Measurements from ENCODE around the gene ADISSP. TPM values are rescaled to one million over a fixed set of nuclear protein-coding genes. Genes with fewer than 3 reads are reported as not detected.

Gene ADISSP
- total RNA-seq, 2 experiments from 2014 or later = 20.7 to 23.4 TPM

- H3K27ac Mint-ChIP-seq = no peak overlapping the region
- DNase-seq = no peak
- H3K27me3 Mint-ChIP-seq = peaks cover 12% of the 10 kb centered on the region
- ChIA-PET CTCF (interaction anchor here (0.9 to 2.0 kb wide), 4 partner anchors 11 to 71 kb away, joined by 3 to 6 read pairs (median 3); partner anchors contain the start of gene ADISSP), POLR2A (interaction anchor here (1.1 to 1.5 kb wide), 3 partner anchors 11 to 40 kb away, joined by 3 to 4 read pairs (median 3); partner anchors contain the start of gene CENPB)
- H3K4me3 Mint-ChIP-seq = no peak overlapping the region
- no peaks in the 10 kb centered on the region for H3K36me3 Mint-ChIP-seq (ENCODE audit: low read depth)
- no peaks in the 10 kb centered on the region for H3K9me3 Mint-ChIP-seq
- H3K4me1 Mint-ChIP-seq = peaks cover 21% of the 10 kb centered on the region
These were observed 20.1 kb downstream of the ADISSP start for GRCh38 chr20:3747471-3747870.

GRCh38 chr20:3745686-3746173 is 21.8 kb downstream of the ADISSP start:
- peaks cover 12% of the 10 kb centered on the region for H3K27me3 Mint-ChIP-seq
- POLR2A ChIA-PET = interaction anchor here (1.3 kb wide), 1 partner anchor 22 kb away, joined by 5 read pairs; the partner anchor contains the start of gene ADISSP
- H3K36me3 Mint-ChIP-seq (ENCODE audit: low read depth) = no peaks in the 10 kb centered on the region
- peaks cover 12% of the 10 kb centered on the region for H3K4me1 Mint-ChIP-seq
- H3K9me3 Mint-ChIP-seq = no peaks in the 10 kb centered on the region
- no peak for DNase-seq
- no peak overlapping the region for H3K27ac Mint-ChIP-seq
- CTCF ChIA-PET = interaction anchor here (0.8 to 2.0 kb wide), 7 partner anchors 11 to 146 kb away, joined by 3 to 9 read pairs (median 6); partner anchors contain the start of genes ADISSP and AP5S1
- no peak overlapping the region for H3K4me3 Mint-ChIP-seq

- Mint-ChIP-seq H3K4me3 (peak overlapping the region; percentile 51), H3K36me3 (ENCODE audit: low read depth) (no peaks in the 10 kb centered on the region), H3K27ac (no peak overlapping the region), H3K9me3 (no peaks in the 10 kb centered on the region), H3K4me1 (peaks cover 12% of the 10 kb centered on the region), H3K27me3 (peaks cover 12% of the 10 kb centered on the region)
- DNase-seq = peak; percentile 78
- POLR2A ChIA-PET = interaction anchor here (1.3 kb wide), 1 partner anchor 22 kb away, joined by 5 read pairs; the partner anchor contains the start of gene ADISSP
- CTCF ChIA-PET = interaction anchor here (0.8 to 1.9 kb wide), 7 partner anchors 11 to 147 kb away, joined by 3 to 9 read pairs (median 4); partner anchors contain the start of gene AP5S1
These were observed 22.5 kb downstream of the ADISSP start for GRCh38 chr20:3744806-3745685.

- POLR2A ChIA-PET = no interaction called here
- peaks cover 12% of the 10 kb centered on the region for H3K27me3 Mint-ChIP-seq
These were observed 23.5 kb downstream of the ADISSP start for GRCh38 chr20:3744037-3744436.

GRCh38 chr20:3743251-3743650 is 24.3 kb downstream of the ADISSP start:
- POLR2A ChIA-PET = no interaction called here
- H3K9me3 Mint-ChIP-seq = no peaks in the 10 kb centered on the region
- H3K4me3 Mint-ChIP-seq = no peak overlapping the region
- CTCF ChIA-PET = interaction anchor here (0.6 to 1.5 kb wide), 6 partner anchors 8 to 851 kb away, joined by 3 to 5 read pairs (median 4); no protein-coding TSS in a partner anchor
- H3K27me3 Mint-ChIP-seq = peaks cover 12% of the 10 kb centered on the region
- no peaks in the 10 kb centered on the region for H3K36me3 Mint-ChIP-seq (ENCODE audit: low read depth)
- H3K4me1 Mint-ChIP-seq = peaks cover 12% of the 10 kb centered on the region
- no peak overlapping the region for H3K27ac Mint-ChIP-seq
- no peak for DNase-seq

More at GRCh38 chr20:3744037-3744436, 23.5 kb downstream of the ADISSP start:
- CTCF ChIA-PET = interaction anchor here (0.6 to 1.9 kb wide), 7 partner anchors 12 to 852 kb away, joined by 3 to 7 read pairs (median 3); no protein-coding TSS in a partner anchor
- DNase-seq = no peak
- Mint-ChIP-seq H3K4me3 (no peak overlapping the region), H3K9me3 (no peaks in the 10 kb centered on the region), H3K36me3 (ENCODE audit: low read depth) (no peaks in the 10 kb centered on the region), H3K4me1 (peaks cover 12% of the 10 kb centered on the region), H3K27ac (no peak overlapping the region)

GRCh38 chr20:3741836-3742458 is 25.6 kb downstream of the ADISSP start:
- Mint-ChIP-seq H3K36me3 (ENCODE audit: low read depth) (no peaks in the 10 kb centered on the region), H3K27me3 (peaks cover 14% of the 10 kb centered on the region), H3K9me3 (no peaks in the 10 kb centered on the region), H3K4me3 (no peak overlapping the region), H3K27ac (no peak overlapping the region), H3K4me1 (peaks cover 12% of the 10 kb centered on the region)
- ChIA-PET POLR2A (no interaction called here), CTCF (interaction anchor here (1.3 kb wide), 1 partner anchor 31 kb away, joined by 5 read pairs; no protein-coding TSS in a partner anchor)
- DNase-seq = no peak

GRCh38 chr20:3740615-3741301 is 26.8 kb downstream of the ADISSP start:
- Mint-ChIP-seq H3K4me1 (peaks cover 12% of the 10 kb centered on the region), H3K27me3 (peaks cover 20% of the 10 kb centered on the region)
- POLR2A ChIA-PET = interaction anchor here (1.7 kb wide), 1 partner anchor 27 kb away, joined by 5 read pairs; the partner anchor contains the start of gene ADISSP

GRCh38 chr20:3739926-3740451 is 27.6 kb downstream of the ADISSP start:
- peaks cover 9% of the 10 kb centered on the region for H3K4me1 Mint-ChIP-seq
- H3K27me3 Mint-ChIP-seq = peaks cover 22% of the 10 kb centered on the region
- ChIA-PET POLR2A (interaction anchor here (1.7 kb wide), 1 partner anchor 28 kb away, joined by 5 read pairs; the partner anchor contains the start of gene ADISSP), CTCF (interaction anchor here (0.9 to 1.5 kb wide), 2 partner anchors 10 to 29 kb away, joined by 3 read pairs; no protein-coding TSS in a partner anchor)
- DNase-seq = no peak
- no peak overlapping the region for H3K4me3 Mint-ChIP-seq
- no peaks in the 10 kb centered on the region for H3K36me3 Mint-ChIP-seq (ENCODE audit: low read depth)
- no peak overlapping the region for H3K27ac Mint-ChIP-seq
- H3K9me3 Mint-ChIP-seq = no peaks in the 10 kb centered on the region

More at GRCh38 chr20:3740615-3741301, 26.8 kb downstream of the ADISSP start:
- CTCF ChIA-PET = interaction anchor here (0.7 to 1.3 kb wide), 3 partner anchors 9 to 61 kb away, joined by 3 to 5 read pairs (median 5); no protein-coding TSS in a partner anchor
- DNase-seq = no peak
- H3K4me3 Mint-ChIP-seq = no peak overlapping the region
- H3K36me3 Mint-ChIP-seq (ENCODE audit: low read depth) = no peaks in the 10 kb centered on the region
- no peak overlapping the region for H3K27ac Mint-ChIP-seq
- no peaks in the 10 kb centered on the region for H3K9me3 Mint-ChIP-seq

GRCh38 chr20:3739054-3739925 is 28.3 kb downstream of the ADISSP start:
- DNase-seq = no peak
- H3K4me3 Mint-ChIP-seq = no peak overlapping the region
- no peaks in the 10 kb centered on the region for H3K36me3 Mint-ChIP-seq (ENCODE audit: low read depth)
- H3K4me1 Mint-ChIP-seq = peaks cover 2% of the 10 kb centered on the region
- peaks cover 16% of the 10 kb centered on the region for H3K27me3 Mint-ChIP-seq
- ChIA-PET POLR2A (interaction anchor here (1.7 kb wide), 1 partner anchor 29 kb away, joined by 5 read pairs; the partner anchor contains the start of gene ADISSP), CTCF (interaction anchor here (1.5 kb wide), 1 partner anchor 28 kb away, joined by 3 read pairs; no protein-coding TSS in a partner anchor)
- no peak overlapping the region for H3K27ac Mint-ChIP-seq
- H3K9me3 Mint-ChIP-seq = no peaks in the 10 kb centered on the region

- ChIA-PET CTCF (interaction anchor here (1.5 kb wide), 1 partner anchor 27 kb away, joined by 3 read pairs; no protein-coding TSS in a partner anchor), POLR2A (no interaction called here)
- no peaks in the 10 kb centered on the region for H3K4me1 Mint-ChIP-seq
- DNase-seq = no peak
- peaks cover 15% of the 10 kb centered on the region for H3K27me3 Mint-ChIP-seq
- no peak overlapping the region for H3K4me3 Mint-ChIP-seq
- no peaks in the 10 kb centered on the region for H3K9me3 Mint-ChIP-seq
- H3K36me3 Mint-ChIP-seq (ENCODE audit: low read depth) = no peaks in the 10 kb centered on the region
- no peak overlapping the region for H3K27ac Mint-ChIP-seq
These were observed 29.2 kb downstream of the ADISSP start for GRCh38 chr20:3738111-3739053.

All from activated CD4-positive, alpha-beta memory T cell treated with anti-CD3 and anti-CD28 coated beads, Interleukin-2, amount 10 ng/mL, durations not matched to agents 7 days and 5 days (primary cell).